Measurements from ENCODE around the gene LBX1.

LBX1 gene

GRCh38 chr10:101237081-101237981, 8.1 kb upstream of the LBX1 start:
- no peak for DNase-seq (ENCODE audit: extremely low spot score)
- ChIA-PET POLR2A (no interaction called here), CTCF (interaction anchor here (0.7 to 4.1 kb wide), 5 partner anchors 10 to 331 kb away, joined by 3 to 38 read pairs (median 3); no protein-coding TSS in a partner anchor)

GRCh38 chr10:101236376-101237080, 7.3 kb upstream of the LBX1 start:
- CTCF ChIA-PET = interaction anchor here (0.9 to 1.9 kb wide), 3 partner anchors 22 to 95 kb away, joined by 3 to 8 read pairs (median 5); no protein-coding TSS in a partner anchor

More at GRCh38 chr10:101237081-101237981, 8.1 kb upstream of the LBX1 start:
- TF ChIP-seq CTCF (IDR thresholded peaks at IDR 0.05; ENCODE audit: control extremely low read depth, extremely low read depth, low read depth, missing control alignments) = no peak

GRCh38 chr10:101235766-101236165, 6.5 kb upstream of the LBX1 start:
- ChIA-PET CTCF (interaction anchor here (0.9 to 1.9 kb wide), 3 partner anchors 22 to 94 kb away, joined by 3 to 8 read pairs (median 5); no protein-coding TSS in a partner anchor), POLR2A (no interaction called here)
- no peak for DNase-seq (ENCODE audit: extremely low spot score)
- TF ChIP-seq CTCF (IDR thresholded peaks at IDR 0.05; ENCODE audit: control extremely low read depth, extremely low read depth, low read depth, missing control alignments) = no peak

More at GRCh38 chr10:101236376-101237080, 7.3 kb upstream of the LBX1 start:
- TF ChIP-seq CTCF (IDR thresholded peaks at IDR 0.05; ENCODE audit: control extremely low read depth, extremely low read depth, low read depth, missing control alignments) = no peak
- no peak for DNase-seq (ENCODE audit: extremely low spot score)
- POLR2A ChIA-PET = no interaction called here

- ChIA-PET CTCF (interaction anchor here (0.9 to 1.4 kb wide), 3 partner anchors 20 to 336 kb away, joined by 3 to 4 read pairs (median 3); no protein-coding TSS in a partner anchor), POLR2A (no interaction called here)
- no peak for DNase-seq (ENCODE audit: extremely low spot score)
- no peak for TF ChIP-seq CTCF (IDR thresholded peaks at IDR 0.05; ENCODE audit: control extremely low read depth, extremely low read depth, low read depth, missing control alignments)
Measured at GRCh38 chr10:101234333-101234732, 5.1 kb upstream of the LBX1 start.

- no peak for DNase-seq (ENCODE audit: extremely low spot score)
- POLR2A ChIA-PET = no interaction called here
- CTCF ChIA-PET = interaction anchor here (0.9 to 1.4 kb wide), 2 partner anchors 19 to 337 kb away, joined by 3 to 4 read pairs; no protein-coding TSS in a partner anchor
Measured at GRCh38 chr10:101233863-101234262, 4.6 kb upstream of the LBX1 start.

More at GRCh38 chr10:101233863-101234262, 4.6 kb upstream of the LBX1 start:
- TF ChIP-seq CTCF (IDR thresholded peaks at IDR 0.05; ENCODE audit: control extremely low read depth, extremely low read depth, low read depth, missing control alignments) = no peak

Data from GM10248 (cell line).